ENCODE measurements around the gene SNRK. TPM values are rescaled to one million over a fixed set of nuclear protein-coding genes. Genes with fewer than 3 reads are reported as not detected.

Gene SNRK
- total and polyA plus RNA-seq, 2 donors (not counting 3 experiments of a cell fraction or from before 2014, with no cell fraction given), result 43.3 to 99.9 TPM

DNA sequence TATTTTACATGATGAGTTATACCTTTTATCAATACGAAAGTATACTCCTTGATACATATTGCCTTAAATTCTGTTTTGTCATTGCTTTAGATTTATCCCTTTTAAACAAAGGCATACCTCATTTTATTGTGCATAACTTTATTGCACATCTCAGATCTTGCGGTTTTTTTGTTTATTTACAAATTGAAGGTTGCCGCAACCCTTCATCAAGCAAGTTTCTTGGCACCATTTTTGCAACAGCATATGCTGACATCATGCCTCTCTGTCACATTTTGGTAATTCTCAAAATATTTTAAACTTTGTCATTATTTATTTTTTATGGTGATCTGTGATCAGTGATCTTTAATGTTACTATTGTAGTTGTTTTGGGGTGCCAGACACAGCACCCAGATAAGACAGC, 20.9 kb downstream of the SNRK start:
- Histone ChIP-seq H3K79me2 (ENCODE audit: control insufficient read depth, insufficient read depth, low read length) (peaks cover 100% of the 10 kb centered on the region), H3K9me3 (replicated peaks; ENCODE audit: control insufficient read depth, insufficient read depth, low read length) (no peaks in the 10 kb centered on the region), H4K20me1 (replicated peaks; ENCODE audit: control insufficient read depth, extremely low read depth, insufficient read depth, low read length) (peaks cover 25% of the 10 kb centered on the region), H3K4me2 (ENCODE audit: insufficient read depth, low read length) (no peak overlapping the region), H3K9ac (replicated peaks; ENCODE audit: extremely low read depth, insufficient read depth, low read length) (no peak overlapping the region), H3K9me1 (replicated peaks; ENCODE audit: control insufficient read depth, extremely low read depth, insufficient read depth, low read length) (no peaks in the 10 kb centered on the region), H3K4me1 (ENCODE audit: control insufficient read depth, extremely low read depth, insufficient read depth, low read length) (no peaks in the 10 kb centered on the region), H3K36me3 (ENCODE audit: control insufficient read depth in 2 of 2, extremely low read depth in 1 of 2, insufficient read depth in 2 of 2, low read length in 2 of 2) (peaks cover 19 to 44% of the 10 kb centered on the region in 2 experiments), H3K27me3 (ENCODE audit: control insufficient read depth in 2 of 2, insufficient read depth in 2 of 2, low read length in 2 of 2) (no peaks in the 10 kb centered on the region), H2AFZ (ENCODE audit: low read depth, low read length) (no peak overlapping the region), H3K27ac (ENCODE audit: insufficient read depth, low read depth, low read length) (no peak overlapping the region), H3K4me3 (replicated peaks in 1 of 3; ENCODE audit: insufficient read depth in 1 of 3, low read depth in 1 of 3, low read length in 3 of 3) (no peak overlapping the region)
- TF ChIP-seq GATA2 (IDR thresholded peaks at IDR 0.05; ENCODE audit: insufficient read depth, insufficient read length, low read depth, low read length) (no peak), MYC (IDR thresholded peaks at IDR 0.05; ENCODE audit: low read depth, low read length) (no peak), FOS (IDR thresholded peaks at IDR 0.05; ENCODE audit: borderline replicate concordance, insufficient read depth, low read length) (no peak), POLR2AphosphoS5 (IDR thresholded peaks at IDR 0.05; ENCODE audit: insufficient read depth, low read depth, low read length) (no peak), JUN (IDR thresholded peaks at IDR 0.05; ENCODE audit: borderline replicate concordance, insufficient read depth, insufficient read length, low read depth) (no peak), EZH2 (IDR thresholded peaks at IDR 0.05; ENCODE audit: borderline replicate concordance, low read depth, low read length, severe bottlenecking) (no peak), POLR2A (IDR thresholded peaks at IDR 0.05; ENCODE audit: low read depth, low read length) (no peak)
- TF ChIP-seq, protein P1, sequence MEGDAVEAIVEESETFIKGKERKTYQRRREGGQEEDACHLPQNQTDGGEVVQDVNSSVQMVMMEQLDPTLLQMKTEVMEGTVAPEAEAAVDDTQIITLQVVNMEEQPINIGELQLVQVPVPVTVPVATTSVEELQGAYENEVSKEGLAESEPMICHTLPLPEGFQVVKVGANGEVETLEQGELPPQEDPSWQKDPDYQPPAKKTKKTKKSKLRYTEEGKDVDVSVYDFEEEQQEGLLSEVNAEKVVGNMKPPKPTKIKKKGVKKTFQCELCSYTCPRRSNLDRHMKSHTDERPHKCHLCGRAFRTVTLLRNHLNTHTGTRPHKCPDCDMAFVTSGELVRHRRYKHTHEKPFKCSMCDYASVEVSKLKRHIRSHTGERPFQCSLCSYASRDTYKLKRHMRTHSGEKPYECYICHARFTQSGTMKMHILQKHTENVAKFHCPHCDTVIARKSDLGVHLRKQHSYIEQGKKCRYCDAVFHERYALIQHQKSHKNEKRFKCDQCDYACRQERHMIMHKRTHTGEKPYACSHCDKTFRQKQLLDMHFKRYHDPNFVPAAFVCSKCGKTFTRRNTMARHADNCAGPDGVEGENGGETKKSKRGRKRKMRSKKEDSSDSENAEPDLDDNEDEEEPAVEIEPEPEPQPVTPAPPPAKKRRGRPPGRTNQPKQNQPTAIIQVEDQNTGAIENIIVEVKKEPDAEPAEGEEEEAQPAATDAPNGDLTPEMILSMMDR (IDR thresholded peaks at IDR 0.05; ENCODE audit: extremely low read depth in 1 of 2, insufficient read depth in 1 of 2, low read depth in 1 of 2, low read length in 2 of 2), result no peak
- TF ChIP-seq, protein P2, sequence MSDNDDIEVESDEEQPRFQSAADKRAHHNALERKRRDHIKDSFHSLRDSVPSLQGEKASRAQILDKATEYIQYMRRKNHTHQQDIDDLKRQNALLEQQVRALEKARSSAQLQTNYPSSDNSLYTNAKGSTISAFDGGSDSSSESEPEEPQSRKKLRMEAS (IDR thresholded peaks at IDR 0.05; ENCODE audit: insufficient read depth, insufficient read length), result no peak
- ChIA-PET CTCF (interaction anchor here (1.2 to 4.4 kb wide), 3 partner anchors 14 to 87 kb away, joined by 3 to 19 read pairs (median 3); no protein-coding TSS in a partner anchor), POLR2A (interaction anchor here (1.2 kb wide), 1 partner anchor 11 kb away, joined by 4 read pairs; no protein-coding TSS in a partner anchor)
- DNase-seq (ENCODE audit: low read depth, low spot score), result no peak
- FAIRE-seq, result no peak
- intact Hi-C loops (cut with micrococcal nuclease) (no loop called here), dilution Hi-C loops (cut with MboI; ENCODE audit: extremely low pct_ligation_motif_present, low sequenced_read_pairs) (no loop called here)
- BruUV-seq (replicated peaks), result no TSS peak

Measured in endothelial cell of umbilical vein (primary cell).